ENCODE data around the gene BDNF. TPM values are rescaled to one million over a fixed set of nuclear protein-coding genes. Genes with fewer than 3 reads are reported as not detected.

Gene BDNF
- polyA plus RNA-seq, 1 donor (not counting 4 experiments of a cell fraction or from before 2014, with no cell fraction given) = 0.35 TPM

DNA sequence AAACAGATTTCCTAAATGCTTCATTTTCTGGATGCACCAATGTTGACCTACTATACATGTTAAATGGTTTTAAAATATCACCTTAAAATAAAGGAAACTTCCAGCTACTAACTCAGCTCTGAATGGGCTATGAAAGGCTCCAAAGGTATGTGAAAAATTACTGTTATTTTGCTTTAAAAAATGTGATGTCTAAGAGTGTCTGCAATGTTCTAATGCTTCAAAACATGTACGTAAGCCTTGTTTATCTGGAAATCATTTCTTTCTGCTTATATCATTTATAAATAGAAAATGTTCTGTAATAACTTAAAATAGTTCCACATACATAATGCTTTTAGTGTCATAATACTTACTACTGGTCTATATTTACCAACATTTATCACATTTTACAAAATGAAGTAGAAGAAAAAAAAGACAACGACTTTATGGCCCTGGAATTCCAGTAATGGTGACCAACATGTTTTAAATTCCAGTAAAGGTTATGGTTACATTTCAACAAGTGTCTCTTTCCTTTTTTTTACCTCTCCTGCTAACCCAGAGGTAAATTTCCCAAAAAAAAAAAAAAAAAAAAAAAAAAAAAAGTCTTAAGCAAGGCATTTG lies 2.5 kb downstream of the BDNF start:
- H3K27ac ChIP-seq (ENCODE audit: control insufficient read depth, insufficient read depth, low read length) = no peak overlapping the region
- peaks cover 15% of the 10 kb centered on the region for H3K4me1 ChIP-seq (ENCODE audit: control insufficient read depth, extremely low read depth, insufficient read depth, low read length)
- no peaks in the 10 kb centered on the region for H3K79me2 ChIP-seq (ENCODE audit: control insufficient read depth, insufficient read depth, low read length)
- dilution Hi-C loops (cut with MboI; ENCODE audit: extremely low pct_ligation_motif_present, low sequenced_read_pairs) = no loop called here
- H3K27me3 ChIP-seq (ENCODE audit: control insufficient read depth, extremely low read depth, insufficient read depth, low read length) = peaks cover 49% of the 10 kb centered on the region
- FAIRE-seq (no peak), DNase-seq (ENCODE audit: low read depth, low spot score) (no peak)
- H2AFZ ChIP-seq (ENCODE audit: control insufficient read depth, low read length) = no peak overlapping the region
- H3K9ac ChIP-seq (ENCODE audit: control insufficient read depth, extremely low read depth, insufficient read depth, low read length) = no peak overlapping the region
- no peak overlapping the region for H3K4me2 ChIP-seq (ENCODE audit: control insufficient read depth, extremely low read depth, insufficient read depth, low read depth, low read length)
- no peaks in the 10 kb centered on the region for H3K9me3 ChIP-seq (ENCODE audit: control insufficient read depth, low read depth, low read length)
- no peaks in the 10 kb centered on the region for H3K36me3 ChIP-seq (ENCODE audit: control insufficient read depth in 2 of 2, extremely low read depth in 1 of 2, insufficient read depth in 2 of 2, low read length in 2 of 2)
- no peak overlapping the region for H3K4me3 ChIP-seq (ENCODE audit: control insufficient read depth in 2 of 3, extremely low read depth in 1 of 3, insufficient read depth in 2 of 3, low read depth in 1 of 3, low read length in 3 of 3)
- H4K20me1 ChIP-seq (ENCODE audit: control insufficient read depth, extremely low read depth, insufficient read depth, low read length) = no peaks in the 10 kb centered on the region
- no peak for TF ChIP-seq EZH2 (IDR thresholded peaks at IDR 0.05; ENCODE audit: low read length)
- TF ChIP-seq, protein P1, sequence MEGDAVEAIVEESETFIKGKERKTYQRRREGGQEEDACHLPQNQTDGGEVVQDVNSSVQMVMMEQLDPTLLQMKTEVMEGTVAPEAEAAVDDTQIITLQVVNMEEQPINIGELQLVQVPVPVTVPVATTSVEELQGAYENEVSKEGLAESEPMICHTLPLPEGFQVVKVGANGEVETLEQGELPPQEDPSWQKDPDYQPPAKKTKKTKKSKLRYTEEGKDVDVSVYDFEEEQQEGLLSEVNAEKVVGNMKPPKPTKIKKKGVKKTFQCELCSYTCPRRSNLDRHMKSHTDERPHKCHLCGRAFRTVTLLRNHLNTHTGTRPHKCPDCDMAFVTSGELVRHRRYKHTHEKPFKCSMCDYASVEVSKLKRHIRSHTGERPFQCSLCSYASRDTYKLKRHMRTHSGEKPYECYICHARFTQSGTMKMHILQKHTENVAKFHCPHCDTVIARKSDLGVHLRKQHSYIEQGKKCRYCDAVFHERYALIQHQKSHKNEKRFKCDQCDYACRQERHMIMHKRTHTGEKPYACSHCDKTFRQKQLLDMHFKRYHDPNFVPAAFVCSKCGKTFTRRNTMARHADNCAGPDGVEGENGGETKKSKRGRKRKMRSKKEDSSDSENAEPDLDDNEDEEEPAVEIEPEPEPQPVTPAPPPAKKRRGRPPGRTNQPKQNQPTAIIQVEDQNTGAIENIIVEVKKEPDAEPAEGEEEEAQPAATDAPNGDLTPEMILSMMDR (optimal IDR thresholded peaks at IDR 0.05 in 1 of 3, IDR thresholded peaks at IDR 0.05 in 1 of 3, conservative IDR thresholded peaks at IDR 0.05 in 1 of 3; ENCODE audit: extremely low read depth in 1 of 3, insufficient read depth in 2 of 3, low read length in 3 of 3) = no peak
- H3K9me1 ChIP-seq (ENCODE audit: control insufficient read depth, extremely low read depth, insufficient read depth, low read length) = no peaks in the 10 kb centered on the region

DNA sequence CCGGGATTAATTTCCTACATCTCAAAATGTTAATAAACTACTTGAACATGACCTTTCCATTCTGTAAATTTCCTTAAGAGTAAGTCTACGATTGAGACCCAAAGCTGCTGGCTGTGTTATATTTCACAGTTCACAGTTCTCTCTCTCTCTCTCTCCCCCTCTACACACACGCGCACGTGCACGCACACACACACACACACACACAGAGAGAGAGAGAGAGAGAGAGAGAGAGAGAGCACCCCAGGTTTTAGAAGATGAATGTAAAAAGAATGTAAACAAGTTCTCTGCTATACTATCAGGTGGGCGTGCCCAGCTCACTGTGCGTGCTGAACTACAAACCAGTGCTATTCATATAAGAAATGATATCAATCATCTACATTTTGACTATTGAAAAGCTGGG lies 3.3 kb downstream of the BDNF start:
- H3K9me1 ChIP-seq (ENCODE audit: control insufficient read depth, extremely low read depth, insufficient read depth, low read length) = no peaks in the 10 kb centered on the region
- DNase-seq (ENCODE audit: low read depth, low spot score) (no peak), FAIRE-seq (no peak)
- no peak overlapping the region for H2AFZ ChIP-seq (ENCODE audit: control insufficient read depth, low read length)
- no peak overlapping the region for H3K4me2 ChIP-seq (ENCODE audit: control insufficient read depth, extremely low read depth, insufficient read depth, low read depth, low read length)
- H3K9ac ChIP-seq (ENCODE audit: control insufficient read depth, extremely low read depth, insufficient read depth, low read length) = no peak overlapping the region
- H3K79me2 ChIP-seq (ENCODE audit: control insufficient read depth, insufficient read depth, low read length) = no peaks in the 10 kb centered on the region
- peaks cover 41% of the 10 kb centered on the region for H3K27me3 ChIP-seq (ENCODE audit: control insufficient read depth, extremely low read depth, insufficient read depth, low read length)
- no peak overlapping the region for H3K27ac ChIP-seq (ENCODE audit: control insufficient read depth, insufficient read depth, low read length)
- no peaks in the 10 kb centered on the region for H4K20me1 ChIP-seq (ENCODE audit: control insufficient read depth, extremely low read depth, insufficient read depth, low read length)
- no peaks in the 10 kb centered on the region for H3K36me3 ChIP-seq (ENCODE audit: control insufficient read depth in 2 of 2, extremely low read depth in 1 of 2, insufficient read depth in 2 of 2, low read length in 2 of 2)
- H3K9me3 ChIP-seq (ENCODE audit: control insufficient read depth, low read depth, low read length) = no peaks in the 10 kb centered on the region
- H3K4me3 ChIP-seq (ENCODE audit: control insufficient read depth in 2 of 3, extremely low read depth in 1 of 3, insufficient read depth in 2 of 3, low read depth in 1 of 3, low read length in 3 of 3) = no peak overlapping the region
- H3K4me1 ChIP-seq (ENCODE audit: control insufficient read depth, extremely low read depth, insufficient read depth, low read length) = peaks cover 15% of the 10 kb centered on the region
- dilution Hi-C loops (cut with MboI; ENCODE audit: extremely low pct_ligation_motif_present, low sequenced_read_pairs) = no loop called here
- TF ChIP-seq, protein P1 (optimal IDR thresholded peaks at IDR 0.05 in 1 of 3, IDR thresholded peaks at IDR 0.05 in 1 of 3, conservative IDR thresholded peaks at IDR 0.05 in 1 of 3; ENCODE audit: extremely low read depth in 1 of 3, insufficient read depth in 2 of 3, low read length in 3 of 3) = no peak
